IMR-90 (cell line): ENCODE data around the gene MAPK10. TPM values are rescaled to one million over a fixed set of nuclear protein-coding genes. Genes with fewer than 3 reads are reported as not detected.

ENCODE experiments used
- ATAC-seq: fragments of 200-7000 bp; cut with Tn5 transposase; 2 replicates; pipeline ENCODE4 v1.9.1; 2020; ENCODE audit warnings: low read depth, mild to moderate bottlenecking, moderate library complexity
- BruUV-seq: library from RNA; stranded (reverse); fragments of 400-500 nt; replicated peaks from 2 replicates; lab custom pipeline; 2021; lab: Mats Ljungman, UMichigan
- CTCF ChIA-PET: fragments of 300-600 bp; formaldehyde crosslinking; extraction: SDS; loops from one replicate; lab custom pipeline; 2021; ENCODE audit warnings: antibody characterized with exemption; lab: Yijun Ruan, JAX
- POLR2A ChIA-PET: fragments of 300-600 bp; sonication (Branson Sonifier 250); formaldehyde crosslinking; loops from one replicate; lab custom pipeline; 2022; ENCODE audit warnings: antibody characterized with exemption; ENCODE audit not compliant: unreplicated experiment; lab: Charles Lee
- DNase-seq: peaks from one replicate; pipeline ENCODE4 v3.0.0; 2013
- H2AFZ ChIP-seq: replicated peaks from 2 replicates; pipeline ENCODE3; 2013; ENCODE audit warnings: low read length, mild to moderate bottlenecking; ENCODE audit not compliant: poor library complexity
- H2AK5ac ChIP-seq: 2 replicates; pipeline ENCODE4 v1.6.1; 2013; ENCODE audit warnings: low read depth, low read length, inconsistent platforms
- H2AK9ac ChIP-seq: replicated peaks from 2 replicates; pipeline ENCODE3; 2013; ENCODE audit warnings: mild to moderate bottlenecking, low read depth, low read length, moderate library complexity; ENCODE audit not compliant: poor library complexity
- H2BK120ac ChIP-seq: 2 replicates; pipeline ENCODE4 v1.6.1; 2013; ENCODE audit warnings: low read depth, low read length, inconsistent platforms
- H2BK15ac ChIP-seq: 3 replicates; pipeline ENCODE4 v1.6.1; 2013; ENCODE audit warnings: low read depth, low read length, inconsistent platforms
- H2BK20ac ChIP-seq: 2 replicates; pipeline ENCODE4 v1.6.1; 2013; ENCODE audit warnings: low read depth, mild to moderate bottlenecking, inconsistent platforms, low read length, moderate library complexity
- H2BK5ac ChIP-seq: 2 replicates; pipeline ENCODE4 v1.6.1; 2013; ENCODE audit warnings: mild to moderate bottlenecking, low read depth, low read length, inconsistent platforms; ENCODE audit not compliant: poor library complexity, severe bottlenecking
- H3K14ac ChIP-seq: replicated peaks from 2 replicates; pipeline ENCODE4 v1.6.1; 2013; ENCODE audit warnings: low read depth, low read length, inconsistent platforms
- H3K18ac ChIP-seq: 2 replicates; pipeline ENCODE4 v1.6.1; 2013; ENCODE audit warnings: low read depth, low read length, control low read depth
- H3K23ac ChIP-seq: 2 replicates; pipeline ENCODE4 v1.6.1; 2013; ENCODE audit warnings: low read depth, low read length, inconsistent platforms
- H3K27ac ChIP-seq: 2 replicates; pipeline ENCODE4 v1.5.1; 2013; ENCODE audit warnings: mild to moderate bottlenecking, control low read depth, low read length; ENCODE audit not compliant: insufficient read depth
- H3K27me3 ChIP-seq: 2 replicates; pipeline ENCODE4 v1.6.1; 2013; ENCODE audit warnings: low read length; ENCODE audit not compliant: control insufficient read depth, insufficient read depth
- H3K36me3 ChIP-seq: 2 replicates; pipeline ENCODE4 v1.6.1; 2013; ENCODE audit warnings: low read length, mixed read lengths; ENCODE audit not compliant: control insufficient read depth, insufficient read depth
- H3K4ac ChIP-seq: 2 replicates; pipeline ENCODE4 v1.6.1; 2013; ENCODE audit warnings: low read depth, low read length, inconsistent platforms
- H3K4me1 ChIP-seq: 2 replicates; pipeline ENCODE4 v1.6.1; 2013; ENCODE audit warnings: low read length, mixed read lengths; ENCODE audit not compliant: control insufficient read depth, insufficient read depth
- H3K4me2 ChIP-seq: 2 replicates; pipeline ENCODE4 v1.6.1; 2013; ENCODE audit warnings: low read depth, mild to moderate bottlenecking, control low read depth, low read length, moderate library complexity
- H3K4me3 ChIP-seq: 2 replicates; pipeline ENCODE4 v1.5.1; 2013; ENCODE audit warnings: low read depth, mild to moderate bottlenecking, control low read depth, low read length, moderate library complexity; ENCODE audit not compliant: insufficient read depth
- H3K56ac ChIP-seq: 2 replicates; pipeline ENCODE4 v1.6.1; 2013; ENCODE audit warnings: low read length, inconsistent platforms; ENCODE audit not compliant: insufficient read depth; ENCODE audit errors: extremely low read depth
- H3K79me1 ChIP-seq, 2 experiments: 2 replicates each; pipeline ENCODE4 v1.6.1; 2013; ENCODE audit warnings: low read length in 2 of 2, inconsistent platforms in 1 of 2, low read depth in 1 of 2
- H3K9ac ChIP-seq: 2 replicates; pipeline ENCODE4 v1.6.1; 2013; ENCODE audit warnings: low read depth, low read length, control low read depth
- H3K9me1 ChIP-seq: 2 replicates; pipeline ENCODE4 v1.6.1; 2013; ENCODE audit warnings: low read length, inconsistent platforms; ENCODE audit not compliant: insufficient read depth
- H3K9me3 ChIP-seq: 2 replicates; pipeline ENCODE4 v1.6.1; 2013; ENCODE audit warnings: low read length; ENCODE audit not compliant: control insufficient read depth, insufficient read depth
- H4K20me1 ChIP-seq: 2 replicates; pipeline ENCODE4 v1.6.1; 2013; ENCODE audit warnings: low read length, inconsistent platforms; ENCODE audit not compliant: insufficient read depth
- H4K5ac ChIP-seq: 2 replicates; pipeline ENCODE4 v1.6.1; 2013; ENCODE audit warnings: mild to moderate bottlenecking, low read depth, low read length, control low read depth
- H4K8ac ChIP-seq, 2 experiments: 2 replicates each; pipeline ENCODE4 v1.6.1; 2013; ENCODE audit warnings: low read depth in 2 of 2, low read length in 2 of 2, control low read depth in 1 of 2, inconsistent platforms in 1 of 2
- H4K91ac ChIP-seq: 2 replicates; pipeline ENCODE4 v1.6.1; 2013; ENCODE audit warnings: low read depth, low read length, inconsistent platforms; ENCODE audit not compliant: insufficient read depth
- BHLHE40 ChIP-seq: fragments of 150-350 bp; IDR thresholded peaks from 2 replicates; pipeline ENCODE4 v1.6.1; 2016; ENCODE audit warnings: mild to moderate bottlenecking, low read depth, low read length
- CEBPB ChIP-seq: IDR thresholded peaks from 2 replicates; pipeline ENCODE4 v1.6.1; 2012; ENCODE audit warnings: low read depth, low read length, improper control_type of control experiment
- CHD1 ChIP-seq: IDR thresholded peaks from 2 replicates; pipeline ENCODE4 v1.6.1; 2012; ENCODE audit warnings: low read depth, low read length, improper control_type of control experiment
- CTCF ChIP-seq: conservative IDR thresholded peaks from 2 replicates; pipeline ENCODE4 v1.5.1; 2012; ENCODE audit warnings: mild to moderate bottlenecking, low read depth, low read length, improper control_type of control experiment
- ELK1 ChIP-seq: fragments of 150-350 bp; IDR thresholded peaks from 2 replicates; pipeline ENCODE4 v1.6.1; 2016; ENCODE audit warnings: low read depth, mild to moderate bottlenecking, low read length, moderate library complexity, borderline replicate concordance
- FOS ChIP-seq: fragments of 150-350 bp; IDR thresholded peaks from 2 replicates; pipeline ENCODE4 v1.6.1; 2016; ENCODE audit warnings: low read depth, low read length
- MAFK ChIP-seq: IDR thresholded peaks from 2 replicates; pipeline ENCODE4 v1.6.1; 2012; ENCODE audit warnings: low read depth, low read length, improper control_type of control experiment
- MAZ ChIP-seq: IDR thresholded peaks from 2 replicates; pipeline ENCODE4 v1.6.1; 2012; ENCODE audit warnings: low read depth, mild to moderate bottlenecking, low read length, improper control_type of control experiment, moderate library complexity, borderline replicate concordance
- NFE2L2 ChIP-seq: fragments of 150-350 bp; IDR thresholded peaks from 2 replicates; pipeline ENCODE4 v1.6.1; 2016; ENCODE audit warnings: low read depth, mild to moderate bottlenecking, low read length
- USF2 ChIP-seq: fragments of 150-350 bp; IDR thresholded peaks from 2 replicates; pipeline ENCODE4 v1.6.1; 2017; ENCODE audit warnings: mild to moderate bottlenecking, antibody characterized with exemption, low read length, low read depth
- WGBS, 2 experiments: methylation state at CpG; one replicate each; pipeline versions ENCODE4 v1.1.5 to v1.1.7; 2013; ENCODE audit warnings: missing lambda C conversion rate in 2 of 2; ENCODE audit not compliant: insufficient read length in 1 of 2; ENCODE audit errors: extremely low coverage in 2 of 2; 5-methylcytosine and 5-hydroxymethylcytosine counted together
- dilution Hi-C: fragments of 300-500 bp; cut with HindIII; formaldehyde crosslinking; loops from one replicate; pipeline ENCODE4 v1.14.3; 2018; ENCODE audit warnings: low sequenced_read_pairs; ENCODE audit not compliant: unreplicated experiment
- in situ Hi-C: fragments of 300-500 bp; cut with MboI; formaldehyde crosslinking; loops from 3 replicates; pipeline ENCODE4 v1.14.3; 2019; ENCODE audit warnings: low sequenced_read_pairs, inconsistent platforms, mixed read lengths
- intact Hi-C: fragments of 100-400 bp; cut with micrococcal nuclease; formaldehyde crosslinking; loops from 2 replicates; pipeline ENCODE4 v1.10.0; 2022
- polyA plus RNA-seq, 3 experiments: library from polyadenylated mRNA; depleted of rRNA; stranded (reverse); fragments of >200 nt; gene quantifications; 2 replicates each; pipeline ENCODE4 v1.2.3, GENCODE V29; 2012; ENCODE audit warnings: low replicate concordance in 1 of 3
- total RNA-seq: library from RNA; depleted of rRNA; stranded (reverse); fragments of >200 nt; gene quantifications from 2 replicates; pipeline ENCODE4 v1.2.3, GENCODE V29; 2012

The MAPK10 gene
- total and polyA plus RNA-seq, 2 of the 4 experiments (the other 2 are of a cell fraction), result 2.8 to 6.5 TPM

DNA sequence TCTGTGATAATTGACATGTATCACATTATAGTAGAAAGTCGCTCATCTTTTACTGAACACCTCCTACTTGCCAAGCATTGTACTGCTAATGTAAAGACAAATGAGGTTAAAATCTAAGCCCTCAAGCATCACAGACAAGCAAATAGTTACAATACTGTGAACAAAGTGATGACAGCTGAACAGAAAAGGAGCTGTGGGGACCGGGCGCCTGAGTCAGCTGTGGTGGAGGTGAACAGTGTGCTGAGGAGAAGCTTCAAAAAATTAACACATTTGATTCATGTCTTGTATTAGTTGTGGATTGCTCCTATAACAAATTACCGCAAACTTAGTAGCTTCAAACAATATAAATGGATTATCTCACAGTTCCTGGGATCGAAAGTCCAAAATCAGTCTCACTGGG is 124.3 kb downstream of the MAPK10 start:
- H3K9ac ChIP-seq, result no peak overlapping the region
- no peak overlapping the region for H2AK9ac ChIP-seq
- H3K14ac ChIP-seq, result no peak overlapping the region
- no peaks in the 10 kb centered on the region for H3K79me1 ChIP-seq
- H2AK5ac ChIP-seq, result no peak overlapping the region
- ChIA-PET CTCF (no interaction called here), POLR2A (no interaction called here)
- WGBS, 2 experiments, result no CpG with 5 or more reads among the region's 5 CpGs
- no peak overlapping the region for H3K4me2 ChIP-seq
- H2BK120ac ChIP-seq, result no peak overlapping the region
- dilution Hi-C loops (no loop called here), in situ Hi-C loops (no loop called here), intact Hi-C loops (no loop called here)
- peaks cover 3% of the 10 kb centered on the region; the same call in 1 of the 2 replicates for H3K4me1 ChIP-seq
- no peak overlapping the region for H3K27ac ChIP-seq
- H3K27me3 ChIP-seq, result no peaks in the 10 kb centered on the region
- no peak overlapping the region for H3K23ac ChIP-seq
- peaks cover 3% of the 10 kb centered on the region; the same call in 1 of the 2 replicates for H3K9me1 ChIP-seq
- H3K9me3 ChIP-seq, result no peaks in the 10 kb centered on the region
- no peaks in the 10 kb centered on the region for H3K36me3 ChIP-seq
- no peak overlapping the region for H3K56ac ChIP-seq
- no peak overlapping the region for H2BK20ac ChIP-seq
- H3K18ac ChIP-seq, result no peak overlapping the region
- H4K91ac ChIP-seq, result no peak overlapping the region
- TF ChIP-seq CHD1, result no peak
- no peak for TF ChIP-seq USF2
- no peak for TF ChIP-seq ELK1
- no peak for TF ChIP-seq MAZ
- no peak for TF ChIP-seq MAFK
- no peak for TF ChIP-seq CTCF
- TF ChIP-seq NFE2L2, result no peak
- no peak for TF ChIP-seq FOS
- no peak for TF ChIP-seq CEBPB
- no peak for TF ChIP-seq BHLHE40
- H2BK5ac ChIP-seq, result no peak overlapping the region
- no peaks in the 10 kb centered on the region for H4K20me1 ChIP-seq
- ATAC-seq, result no peak
- no peak overlapping the region for H2BK15ac ChIP-seq
- BruUV-seq, result no TSS peak
- no peak overlapping the region for H2AFZ ChIP-seq
- H4K5ac ChIP-seq, result no peak overlapping the region
- no peak overlapping the region for H4K8ac ChIP-seq
- no peak overlapping the region for H3K4ac ChIP-seq
- no peak overlapping the region for H3K4me3 ChIP-seq
- DNase-seq, result no peak
